SIG-M5 treated with dmso at 0.1 percent for 504 hours (cell line): ENCODE measurements around the gene ZNF324B.
"Not testable (repeated sequence)": the region's sequence is repeated elsewhere in the genome, so short reads cannot be mapped to it uniquely, and the experiment has no call there.

ENCODE experiments used
- DNase-seq: peaks from one replicate; lab custom pipeline; 2025; ENCODE audit not compliant: unreplicated experiment; lab: John Stamatoyannopoulos, UW

The ZNF324B gene

GRCh38 chr19:58453743-58454142 lies 2.3 kb downstream of the ZNF324B start:
- DNase-seq = no peak

- no peak for DNase-seq
These were observed 3.9 kb downstream of the ZNF324B start for GRCh38 chr19:58455306-58455705.

GRCh38 chr19:58456111-58456510 lies 4.7 kb downstream of the ZNF324B start:
- DNase-seq = no peak

- DNase-seq = no peak
These were observed 8.6 kb downstream of the ZNF324B start for GRCh38 chr19:58460039-58460438.

GRCh38 chr19:58466089-58466759 lies 14.8 kb downstream of the ZNF324B start:
- no peak for DNase-seq

- DNase-seq = peak; percentile 94
These were observed 15.6 kb downstream of the ZNF324B start, which contains the start of gene ZNF324 for GRCh38 chr19:58466760-58467589. TSS of gene ZNF324 (plus strand) at chr19:58467080. CDS start at chr19:58469186, 2,106 bp downstream.

GRCh38 chr19:58468216-58468839 lies 16.9 kb downstream of the ZNF324B start:
- DNase-seq = peak; percentile 23

GRCh38 chr19:58469241-58470013 lies 18.0 kb downstream of the ZNF324B start:
- no peak for DNase-seq

GRCh38 chr19:58470837-58471543 lies 19.6 kb downstream of the ZNF324B start:
- DNase-seq = not testable (repeated sequence)

GRCh38 chr19:58471736-58472135 lies 20.3 kb downstream of the ZNF324B start:
- no peak for DNase-seq

- DNase-seq = no peak
These were observed 22.4 kb downstream of the ZNF324B start for GRCh38 chr19:58473775-58474174.

GRCh38 chr19:58474291-58474996 lies 23.0 kb downstream of the ZNF324B start:
- DNase-seq = no peak

- DNase-seq = no peak
These were observed 23.7 kb downstream of the ZNF324B start for GRCh38 chr19:58474997-58475713.

- DNase-seq = peak; percentile 97
These were observed 24.5 kb downstream of the ZNF324B start, which contains the start of gene ZNF446 for GRCh38 chr19:58475714-58476497. TSS of gene ZNF446 (plus strand) at chr19:58476352. CDS start at chr19:58477219, 867 bp downstream.

- no peak for DNase-seq
These were observed 25.1 kb downstream of the ZNF324B start for GRCh38 chr19:58476498-58477015.

- DNase-seq = no peak
These were observed 25.7 kb downstream of the ZNF324B start for GRCh38 chr19:58477130-58477529.

GRCh38 chr19:58477871-58478270 lies 26.4 kb downstream of the ZNF324B start:
- no peak for DNase-seq

- DNase-seq = no peak
These were observed 27.9 kb downstream of the ZNF324B start for GRCh38 chr19:58479303-58479702.
